Measurements from ENCODE around the gene NCAPH2.

DNA sequence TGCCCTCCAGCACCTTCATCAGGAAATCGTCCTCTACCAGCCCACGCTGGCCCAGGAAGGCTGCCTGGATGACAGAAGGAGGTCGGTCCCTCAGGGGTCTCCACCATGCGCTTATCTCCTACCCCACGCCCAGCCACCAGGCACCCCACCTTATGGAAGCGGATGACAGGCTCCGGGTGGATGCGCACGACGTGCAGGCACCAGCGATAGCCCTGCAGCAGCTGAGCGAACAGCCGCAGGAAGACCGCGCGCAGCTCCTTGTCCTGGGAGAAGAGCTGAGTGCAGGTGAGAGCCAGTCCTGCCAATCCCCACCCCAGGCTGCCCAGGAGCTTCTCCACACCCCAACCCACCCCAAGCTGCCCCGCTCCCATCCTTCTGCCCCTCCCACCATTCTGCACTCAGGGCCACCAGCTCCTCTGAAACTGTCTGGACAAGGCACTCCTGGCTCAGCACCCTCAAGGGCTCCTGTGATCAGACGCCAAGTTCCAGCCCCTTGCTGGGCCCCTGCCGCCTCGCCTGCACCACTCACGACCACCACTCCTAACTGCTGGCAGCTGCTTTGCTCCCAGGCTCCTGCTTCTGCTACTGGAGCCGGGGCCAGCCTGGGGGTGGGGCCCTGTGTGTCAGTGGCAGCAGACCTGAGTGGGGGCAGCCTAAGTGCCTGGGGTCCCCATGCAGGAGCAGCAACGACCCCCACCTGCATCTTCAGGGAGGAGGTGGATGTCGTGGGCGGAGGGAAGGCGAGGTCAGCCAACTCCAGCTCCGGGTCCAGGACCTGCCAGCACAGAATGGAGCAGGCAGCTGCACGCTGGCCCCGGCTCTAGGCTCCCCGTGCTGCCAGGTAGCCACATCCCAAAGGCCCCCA lies 42.7 kb upstream of the NCAPH2 start:
- TF ChIP-seq EZH2 (IDR thresholded peaks at IDR 0.05; ENCODE audit: insufficient read depth, poor library complexity, severe bottlenecking): no peak
- TF ChIP-seq EZH2phosphoT487 (IDR thresholded peaks at IDR 0.05; ENCODE audit: insufficient read depth, low read depth): no peak

Data from GM23248 (cell line).